ENCODE measurements around the gene SDCBP2.

- TF ChIP-seq CTCF (IDR thresholded peaks at IDR 0.05) (no peak), POLR2A (IDR thresholded peaks at IDR 0.05) (no peak), EP300 (IDR thresholded peaks at IDR 0.05) (no peak)
Observed at GRCh38 chr20:1315804-1316203, 13.1 kb downstream of the SDCBP2 start.

All from ovary (tissue), 3 donors.